Esophagus squamous epithelium (tissue), 5 donors: Measurements from ENCODE around the gene EXOC1. TPM values are rescaled to one million over a fixed set of nuclear protein-coding genes. Genes with fewer than 3 reads are reported as not detected.

Experiments
- DNase-seq: peaks from one replicate; lab custom pipeline; 2025; lab: John Stamatoyannopoulos, UW
- H3K27ac ChIP-seq, 4 donors: fragments of 200-600 bp; sonication (generic); one replicate each; pipeline ENCODE4 v1.5.1; 2016 to 2019; ENCODE audit warnings: mild to moderate bottlenecking in 1 of 4
- H3K27me3 ChIP-seq, 4 donors: fragments of 200-600 bp; sonication (generic); 1 replicate in 3 of 4; 2 replicates in 1 of 4; pipeline versions ENCODE4 v1.5.1 to v1.6.0; 2017 to 2021; ENCODE audit warnings: antibody characterized with exemption in 1 of 4
- H3K36me3 ChIP-seq, 3 donors: fragments of 200-600 bp; sonication (generic); one replicate each; pipeline ENCODE4 v1.5.1; 2016 to 2019
- H3K4me1 ChIP-seq, 3 donors: fragments of 200-600 bp; sonication (generic); one replicate each; pipeline ENCODE4 v1.5.1; 2017 to 2019
- H3K4me3 ChIP-seq, 4 donors: fragments of 200-600 bp; sonication (generic); 1 replicate in 3 of 4; 2 replicates in 1 of 4; pipeline ENCODE4 v1.5.1; 2016 to 2019; ENCODE audit warnings: mild to moderate bottlenecking in 2 of 4, moderate library complexity in 1 of 4
- H3K9me3 ChIP-seq, 3 donors: fragments of 200-600 bp; sonication (generic); one replicate each; pipeline ENCODE4 v1.5.1; 2016 to 2019
- POLR2A ChIP-seq, 4 donors: fragments of 450-650 bp; IDR thresholded peaks; one replicate each; pipeline ENCODE4 v1.6.1; 2017; ENCODE audit warnings: antibody characterized with exemption in 4 of 4, mild to moderate bottlenecking in 4 of 4, moderate library complexity in 3 of 4
- WGBS, 2 donors: methylation state at CpG; one replicate each; pipeline ENCODE4 v1.1.5; 2018; 5-methylcytosine and 5-hydroxymethylcytosine counted together
- intact Hi-C: fragments of 100-400 bp; cut with DNase I; formaldehyde crosslinking; loops from one replicate; pipeline ENCODE4 v1.15.0; 2022
- total RNA-seq, 4 donors: library from RNA; depleted of rRNA; stranded (reverse); fragments of >200 nt; gene quantifications; one replicate each; pipeline ENCODE4 v1.1.0, GENCODE V29; 2016
- TF ChIP-seq, protein P1 (sequence below), 6 experiments: fragments of 450-650 bp in 4 of 6; fragments of 200-600 bp in 2 of 6; sonication (generic) in 2 of 6; IDR thresholded peaks; one replicate each; pipeline ENCODE4 v1.5.1; 2016 to 2019; ENCODE audit warnings: antibody characterized with exemption in 6 of 6, mild to moderate bottlenecking in 4 of 6, moderate library complexity in 4 of 6
- donor health status: DM: yes; HTN: yes; CAD: no.

EXOC1 gene
- total RNA-seq, 4 donors from 2014 or later, result 28.5 to 43.7 (median 41.7) TPM

DNA sequence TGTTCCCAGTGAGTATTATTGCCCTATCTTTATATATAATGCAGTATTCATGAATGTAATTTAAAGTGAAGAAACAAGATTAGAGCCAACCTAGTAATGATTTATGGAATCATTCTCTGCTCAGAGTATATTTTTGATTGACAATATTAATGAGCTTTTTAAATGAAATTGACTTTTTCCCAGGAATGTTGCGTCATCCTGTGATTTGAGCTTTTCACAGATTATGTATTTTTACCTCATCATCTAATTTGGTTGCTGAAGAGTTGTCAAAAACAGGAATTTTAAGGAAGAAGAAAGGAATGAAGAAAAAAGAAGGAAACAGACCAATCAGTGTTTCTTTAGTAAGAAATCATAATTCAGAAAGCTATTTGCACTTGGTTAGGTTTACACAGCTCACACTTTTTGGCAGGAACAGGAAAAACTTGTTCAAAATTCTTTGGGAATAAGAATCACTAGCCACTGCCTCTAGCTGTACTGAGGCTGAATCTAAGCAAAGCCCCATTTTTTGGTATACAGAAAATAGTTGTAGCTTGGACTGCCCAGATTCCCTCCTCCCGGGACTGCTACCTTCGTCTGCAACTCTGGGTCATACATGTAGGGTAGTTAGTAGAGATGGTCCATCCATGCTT lies 27.3 kb downstream of the EXOC1 start:
- 98 to 99% methylated on average over 3 of the region's 3 CpGs for WGBS, 2 donors
- no peak for DNase-seq
- H3K27ac ChIP-seq, result no peak overlapping the region
- intact Hi-C loops, result no loop called here
- peaks cover 4 to 85% (median 11%) of the 10 kb centered on the region in 3 donors for H3K36me3 ChIP-seq
- no peaks in the 10 kb centered on the region for H3K9me3 ChIP-seq
- H3K27me3 ChIP-seq, result no peaks in the 10 kb centered on the region
- H3K4me1 ChIP-seq, result no peaks in the 10 kb centered on the region
- no peak overlapping the region for H3K4me3 ChIP-seq
- no peak for TF ChIP-seq POLR2A (IDR thresholded peaks at IDR 0.05)
- TF ChIP-seq, protein P1, sequence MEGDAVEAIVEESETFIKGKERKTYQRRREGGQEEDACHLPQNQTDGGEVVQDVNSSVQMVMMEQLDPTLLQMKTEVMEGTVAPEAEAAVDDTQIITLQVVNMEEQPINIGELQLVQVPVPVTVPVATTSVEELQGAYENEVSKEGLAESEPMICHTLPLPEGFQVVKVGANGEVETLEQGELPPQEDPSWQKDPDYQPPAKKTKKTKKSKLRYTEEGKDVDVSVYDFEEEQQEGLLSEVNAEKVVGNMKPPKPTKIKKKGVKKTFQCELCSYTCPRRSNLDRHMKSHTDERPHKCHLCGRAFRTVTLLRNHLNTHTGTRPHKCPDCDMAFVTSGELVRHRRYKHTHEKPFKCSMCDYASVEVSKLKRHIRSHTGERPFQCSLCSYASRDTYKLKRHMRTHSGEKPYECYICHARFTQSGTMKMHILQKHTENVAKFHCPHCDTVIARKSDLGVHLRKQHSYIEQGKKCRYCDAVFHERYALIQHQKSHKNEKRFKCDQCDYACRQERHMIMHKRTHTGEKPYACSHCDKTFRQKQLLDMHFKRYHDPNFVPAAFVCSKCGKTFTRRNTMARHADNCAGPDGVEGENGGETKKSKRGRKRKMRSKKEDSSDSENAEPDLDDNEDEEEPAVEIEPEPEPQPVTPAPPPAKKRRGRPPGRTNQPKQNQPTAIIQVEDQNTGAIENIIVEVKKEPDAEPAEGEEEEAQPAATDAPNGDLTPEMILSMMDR (IDR thresholded peaks at IDR 0.05), result no peak

DNA sequence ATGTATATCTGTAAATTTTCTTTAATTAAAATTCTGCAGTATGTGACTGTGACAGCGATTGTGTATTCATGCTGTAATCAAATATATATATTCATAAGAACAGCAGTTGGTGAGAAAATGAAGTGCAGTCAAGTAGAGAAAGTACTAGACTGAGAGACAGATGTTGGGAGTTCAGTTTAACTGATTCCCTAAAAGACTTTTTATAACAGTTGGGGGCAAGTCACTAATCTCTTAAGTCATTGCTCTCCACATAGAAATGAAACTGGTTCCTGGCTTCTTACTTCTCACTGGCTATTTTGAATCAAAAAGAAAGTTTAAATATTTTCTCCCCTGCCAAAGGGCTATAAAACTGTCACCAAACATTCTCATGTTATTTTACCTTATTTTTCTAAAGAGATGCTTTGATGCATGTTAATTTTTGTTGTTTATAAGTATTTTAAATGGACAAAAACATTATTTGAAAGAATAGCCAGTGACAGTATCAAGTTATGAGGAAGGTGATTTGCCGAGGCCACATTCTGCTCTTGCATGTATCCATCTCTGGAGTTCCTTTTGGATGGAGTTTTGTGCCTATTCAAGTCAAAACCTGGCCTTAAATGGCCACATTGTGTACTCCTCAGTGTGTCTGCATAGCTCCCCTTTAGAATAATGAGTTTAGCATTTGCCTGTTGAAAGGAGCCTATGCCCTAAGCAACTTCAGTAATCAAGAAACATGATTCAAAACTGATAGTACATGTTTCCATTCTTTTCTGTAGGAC lies 30.8 kb downstream of the EXOC1 start:
- TF ChIP-seq POLR2A (IDR thresholded peaks at IDR 0.05), result no peak
- TF ChIP-seq, protein P1 (IDR thresholded peaks at IDR 0.05), result no peak
- no peak overlapping the region for H3K4me3 ChIP-seq
- intact Hi-C loops, result no loop called here
- H3K27me3 ChIP-seq, result no peaks in the 10 kb centered on the region
- DNase-seq, result no peak
- 74 to 93% methylated on average over 2 of the region's 2 CpGs for WGBS, 2 donors
- H3K36me3 ChIP-seq, result peaks cover 1 to 78% (median 10%) of the 10 kb centered on the region in 3 donors
- H3K27ac ChIP-seq, result no peak overlapping the region
- no peaks in the 10 kb centered on the region for H3K4me1 ChIP-seq
- H3K9me3 ChIP-seq, result no peaks in the 10 kb centered on the region

DNA sequence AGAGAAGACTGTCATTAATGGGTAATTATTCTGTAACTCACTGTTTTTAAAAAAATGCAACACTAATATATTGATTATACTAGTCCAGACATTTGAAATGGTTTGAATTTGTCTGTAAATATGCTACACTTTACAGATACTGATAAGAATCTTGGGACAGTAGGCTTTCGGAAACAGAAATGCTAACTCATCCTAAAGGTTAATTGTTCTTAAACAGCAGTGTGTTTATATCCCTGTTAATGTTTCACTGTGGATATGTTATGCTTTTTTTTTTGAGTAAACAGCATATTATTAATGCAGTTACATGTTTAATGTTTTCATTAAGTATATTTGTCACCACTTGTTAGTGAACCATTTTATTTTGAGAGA lies 31.4 kb downstream of the EXOC1 start:
- Histone ChIP-seq H3K4me3 (no peak overlapping the region), H3K9me3 (no peaks in the 10 kb centered on the region), H3K36me3 (peaks cover 0 to 78% (median 8%) of the 10 kb centered on the region in 3 donors), H3K27ac (no peak overlapping the region), H3K4me1 (no peaks in the 10 kb centered on the region), H3K27me3 (no peaks in the 10 kb centered on the region)
- 89 to 95% methylated on average over 1 of the region's 1 CpG for WGBS, 2 donors
- intact Hi-C loops, result no loop called here
- DNase-seq, result no peak
- TF ChIP-seq POLR2A (IDR thresholded peaks at IDR 0.05), result no peak
- TF ChIP-seq, protein P1 (IDR thresholded peaks at IDR 0.05), result no peak

DNA sequence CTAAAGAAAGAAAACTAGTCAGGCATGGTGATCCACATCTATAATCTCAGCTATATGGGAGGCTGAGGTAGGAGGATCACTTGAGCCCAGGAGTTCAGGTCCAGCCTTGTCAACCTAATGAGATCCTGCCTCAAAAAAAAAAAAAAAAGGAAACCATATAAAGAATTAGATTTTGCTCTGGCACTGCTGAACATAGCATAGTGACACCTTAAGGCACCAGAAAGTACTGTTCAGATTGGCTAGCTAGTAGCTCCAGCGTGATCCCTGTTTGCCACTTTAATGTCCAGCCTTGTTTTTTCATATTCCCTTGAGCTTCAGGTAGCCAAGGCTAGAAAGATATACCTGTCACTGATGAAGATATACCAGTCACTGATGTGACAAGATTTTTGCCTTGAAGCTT lies 34.1 kb downstream of the EXOC1 start:
- Histone ChIP-seq H3K27me3 (no peaks in the 10 kb centered on the region), H3K36me3 (peaks cover 0 to 79% (median 5%) of the 10 kb centered on the region in 3 donors), H3K9me3 (no peaks in the 10 kb centered on the region), H3K4me3 (no peak overlapping the region), H3K4me1 (no peaks in the 10 kb centered on the region), H3K27ac (no peak overlapping the region)
- no peak for DNase-seq
- WGBS, 2 donors, result 85 to 95% methylated on average over 1 of the region's 1 CpG
- intact Hi-C loops, result no loop called here
- no peak for TF ChIP-seq POLR2A (IDR thresholded peaks at IDR 0.05)
- TF ChIP-seq, protein P1 (IDR thresholded peaks at IDR 0.05), result no peak

DNA sequence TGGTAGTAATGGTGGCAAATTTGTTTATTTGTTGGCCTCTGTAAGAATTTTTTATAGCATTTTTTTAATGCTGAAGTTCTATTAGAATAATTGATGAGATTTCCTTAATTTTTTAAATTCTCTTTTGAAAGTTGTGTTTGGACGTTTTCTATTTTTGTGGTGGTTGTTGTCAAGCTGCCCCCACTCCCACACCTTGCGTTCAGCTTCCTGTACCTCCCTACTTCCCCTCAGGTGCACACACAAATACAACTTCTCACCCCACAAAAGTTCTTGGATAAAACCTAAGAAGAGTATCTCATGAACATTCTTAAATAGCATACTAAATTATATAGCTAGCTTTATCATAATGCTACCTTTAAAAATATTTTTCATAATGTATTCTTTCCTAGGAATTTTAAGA lies 38.7 kb downstream of the EXOC1 start:
- Histone ChIP-seq H3K4me1 (no peaks in the 10 kb centered on the region), H3K27me3 (no peaks in the 10 kb centered on the region), H3K27ac (no peak overlapping the region), H3K9me3 (no peaks in the 10 kb centered on the region), H3K4me3 (no peak overlapping the region), H3K36me3 (peaks cover 0 to 88% (median 5%) of the 10 kb centered on the region in 3 donors)
- TF ChIP-seq, protein P1 (IDR thresholded peaks at IDR 0.05), result no peak
- TF ChIP-seq POLR2A (IDR thresholded peaks at IDR 0.05), result no peak
- WGBS, 2 donors, result 58 to 67% methylated on average over 2 of the region's 2 CpGs
- no peak for DNase-seq
- intact Hi-C loops, result no loop called here
